ENCODE results near the gene IDH2. TPM values are rescaled to one million over a fixed set of nuclear protein-coding genes. Genes with fewer than 3 reads are reported as not detected.
A peak's percentile ranks its signal among the peaks of the same experiment; 100 is the strongest.

Gene IDH2
- total RNA-seq, 1 experiment from 2014 or later, result 53.3 TPM

GRCh38 chr15:90062023-90062442 lies 40.2 kb downstream of the IDH2 start (continued):
- TF ChIP-seq ZNF425 (CRISPR knock-in tag; conservative IDR thresholded peaks at IDR 0.05) (no peak), SMAD3 (CRISPR knock-in tag; IDR thresholded peaks at IDR 0.05; ENCODE audit: borderline replicate concordance) (no peak), ELF4 (CRISPR knock-in tag; IDR thresholded peaks at IDR 0.05; ENCODE audit: low read depth) (no peak)

DNA sequence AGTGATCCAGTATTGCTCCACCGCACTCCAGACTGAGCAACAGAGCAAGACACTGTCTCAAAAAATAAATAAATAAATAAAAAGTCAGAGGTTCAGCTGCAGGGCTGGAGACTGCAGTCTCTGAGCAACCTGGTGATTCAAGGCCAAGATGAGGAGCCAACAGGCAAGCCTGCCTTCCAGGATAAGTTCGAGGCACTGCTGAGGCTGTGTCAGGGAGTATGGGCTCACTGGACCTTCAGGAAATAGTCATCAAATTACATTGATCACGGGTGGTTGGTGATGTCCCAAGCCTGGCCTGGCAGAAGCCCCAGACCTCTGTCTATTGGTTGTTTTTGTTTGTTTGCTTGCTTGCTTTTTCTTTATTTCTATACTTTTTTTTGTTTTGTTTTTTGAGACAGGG lies 41.5 kb downstream of the IDH2 start:
- H3K27ac Mint-ChIP-seq, result peak overlapping the region; percentile 48; the same call in 1 of the 2 replicates
- POLR2A ChIA-PET, result interaction anchor here (1.9 kb wide), 1 partner anchor 59 kb away, joined by 5 read pairs; the partner anchor contains the start of gene ZNF710
- TF ChIP-seq, protein P1, sequence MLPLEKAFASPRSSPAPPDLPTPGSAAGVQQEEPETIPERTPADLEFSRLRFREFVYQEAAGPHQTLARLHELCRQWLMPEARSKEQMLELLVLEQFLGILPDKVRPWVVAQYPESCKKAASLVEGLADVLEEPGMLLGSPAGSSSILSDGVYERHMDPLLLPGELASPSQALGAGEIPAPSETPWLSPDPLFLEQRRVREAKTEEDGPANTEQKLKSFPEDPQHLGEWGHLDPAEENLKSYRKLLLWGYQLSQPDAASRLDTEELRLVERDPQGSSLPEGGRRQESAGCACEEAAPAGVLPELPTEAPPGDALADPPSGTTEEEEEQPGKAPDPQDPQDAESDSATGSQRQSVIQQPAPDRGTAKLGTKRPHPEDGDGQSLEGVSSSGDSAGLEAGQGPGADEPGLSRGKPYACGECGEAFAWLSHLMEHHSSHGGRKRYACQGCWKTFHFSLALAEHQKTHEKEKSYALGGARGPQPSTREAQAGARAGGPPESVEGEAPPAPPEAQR (CRISPR knock-in tag; IDR thresholded peaks at IDR 0.05), result no peak
- TF ChIP-seq RELA (CRISPR knock-in tag; IDR thresholded peaks at IDR 0.05; ENCODE audit: borderline replicate concordance) (no peak), ZNF263 (CRISPR knock-in tag; IDR thresholded peaks at IDR 0.05; ENCODE audit: low read depth) (no peak)
- CTCF ChIA-PET, result interaction anchor here (1.3 to 1.6 kb wide), 2 partner anchors 29 to 163 kb away, joined by 3 read pairs; no protein-coding TSS in a partner anchor
- ATAC-seq (no peak), DNase-seq (ENCODE audit: low spot score) (no peak)
- peaks cover 73% of the 10 kb centered on the region for H3K4me1 Mint-ChIP-seq
- no peaks in the 10 kb centered on the region; the same call in 1 of the 2 replicates for H3K27me3 Mint-ChIP-seq (ENCODE audit: low read depth)
- no peak overlapping the region for H3K4me3 Mint-ChIP-seq
- no peaks in the 10 kb centered on the region for H3K36me3 Mint-ChIP-seq
- H3K9me3 Mint-ChIP-seq, result peaks cover 4% of the 10 kb centered on the region; the same call in 1 of the 2 replicates

DNA sequence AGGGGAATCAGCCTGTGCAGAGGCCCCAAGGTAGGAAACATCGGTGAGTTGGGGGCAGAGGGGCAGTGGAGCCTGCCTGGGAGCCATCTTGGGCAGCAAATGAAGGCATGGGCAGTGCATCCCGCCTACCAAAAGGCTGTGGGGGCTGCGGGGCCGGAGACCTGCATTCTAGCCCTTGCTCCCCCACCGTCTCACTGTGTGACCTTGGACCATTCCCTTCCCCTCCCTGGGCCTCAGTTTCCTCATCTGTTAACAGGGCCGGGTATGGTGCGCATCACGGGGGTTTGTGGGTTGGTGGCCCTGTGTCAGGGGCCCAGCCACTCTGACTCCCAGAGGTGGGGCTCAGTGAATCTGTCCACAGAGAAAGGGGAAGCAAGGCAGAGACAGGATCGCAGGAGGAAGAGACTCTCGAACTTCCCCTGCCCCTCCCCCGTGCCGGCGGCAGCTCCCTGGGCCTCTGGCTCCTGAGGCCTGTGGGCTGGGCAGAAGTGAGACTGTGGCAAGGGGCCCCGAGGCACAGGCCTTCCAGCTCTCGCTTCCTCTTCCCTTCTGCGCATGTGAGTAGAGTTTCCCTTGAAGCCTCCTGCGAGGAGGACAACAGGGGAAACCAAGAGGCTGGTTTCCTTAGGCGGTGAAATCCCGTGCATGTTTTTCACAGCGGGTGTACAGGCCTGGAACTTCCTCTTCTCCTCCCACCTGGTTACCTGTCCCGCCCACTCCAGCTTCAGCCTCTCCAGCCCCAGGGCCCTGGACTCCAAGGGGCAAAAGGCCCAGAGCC lies 42.9 kb downstream of the IDH2 start:
- no peak for TF ChIP-seq ELF4 (CRISPR knock-in tag; IDR thresholded peaks at IDR 0.05; ENCODE audit: low read depth)
- peak; percentile 59; the same call in 1 of the 2 replicates for TF ChIP-seq MAX (CRISPR knock-in tag; IDR thresholded peaks at IDR 0.05)
- TF ChIP-seq E2F5 (CRISPR knock-in tag; IDR thresholded peaks at IDR 0.05), result no peak
- TF ChIP-seq ETV6 (CRISPR knock-in tag; IDR thresholded peaks at IDR 0.05), result peak; percentile 89
- TF ChIP-seq SP1 (CRISPR knock-in tag; conservative IDR thresholded peaks at IDR 0.05), result peak; percentile 69
- peak; percentile 61; the same call in 1 of the 2 replicates for TF ChIP-seq FOXK1 (CRISPR knock-in tag; IDR thresholded peaks at IDR 0.05)
- peak; percentile 65 for TF ChIP-seq TEAD1 (CRISPR knock-in tag; IDR thresholded peaks at IDR 0.05)
- TF ChIP-seq JAZF1 (CRISPR knock-in tag; IDR thresholded peaks at IDR 0.05), result no peak
- TF ChIP-seq, protein P2, sequence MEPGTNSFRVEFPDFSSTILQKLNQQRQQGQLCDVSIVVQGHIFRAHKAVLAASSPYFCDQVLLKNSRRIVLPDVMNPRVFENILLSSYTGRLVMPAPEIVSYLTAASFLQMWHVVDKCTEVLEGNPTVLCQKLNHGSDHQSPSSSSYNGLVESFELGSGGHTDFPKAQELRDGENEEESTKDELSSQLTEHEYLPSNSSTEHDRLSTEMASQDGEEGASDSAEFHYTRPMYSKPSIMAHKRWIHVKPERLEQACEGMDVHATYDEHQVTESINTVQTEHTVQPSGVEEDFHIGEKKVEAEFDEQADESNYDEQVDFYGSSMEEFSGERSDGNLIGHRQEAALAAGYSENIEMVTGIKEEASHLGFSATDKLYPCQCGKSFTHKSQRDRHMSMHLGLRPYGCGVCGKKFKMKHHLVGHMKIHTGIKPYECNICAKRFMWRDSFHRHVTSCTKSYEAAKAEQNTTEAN (CRISPR knock-in tag; IDR thresholded peaks at IDR 0.05), result 0 out of 2 replicates have a peak, but pooled peaks have one; percentile 41
- Mint-ChIP-seq H3K27me3 (ENCODE audit: low read depth) (no peaks in the 10 kb centered on the region; the same call in 1 of the 2 replicates), H3K4me1 (peaks cover 71% of the 10 kb centered on the region), H3K9me3 (peaks cover 4% of the 10 kb centered on the region; the same call in 1 of the 2 replicates), H3K4me3 (no peak overlapping the region; the same call in 1 of the 2 replicates), H3K36me3 (no peaks in the 10 kb centered on the region), H3K27ac (peak overlapping the region; percentile 92)
- ATAC-seq (peak; percentile 60), DNase-seq (ENCODE audit: low spot score) (peak; percentile 59)
- ChIA-PET POLR2A (interaction anchor here (0.7 to 1.9 kb wide), 2 partner anchors 16 to 58 kb away, joined by 3 to 5 read pairs; partner anchors contain the start of gene ZNF710), CTCF (interaction anchor here (1.3 to 1.6 kb wide), 2 partner anchors 28 to 161 kb away, joined by 3 read pairs; no protein-coding TSS in a partner anchor)
